HepG2 (cell line): ENCODE data around the gene MRPL38. TPM values are rescaled to one million over a fixed set of nuclear protein-coding genes. Genes with fewer than 3 reads are reported as not detected.

Source experiments
- ARHGAP35 ChIP-seq: sonication (generic); formaldehyde crosslinking; IDR thresholded peaks from 2 replicates; pipeline ENCODE4 v1.9.0; 2022; ENCODE audit warnings: mild to moderate bottlenecking, inconsistent platforms, moderate library complexity, missing genetic modification reagents, borderline replicate concordance
- ATF3 ChIP-seq: sonication (generic); formaldehyde crosslinking; IDR thresholded peaks from 2 replicates; pipeline ENCODE4 v1.4.0; 2020; ENCODE audit warnings: missing genetic modification reagents
- CHD4 ChIP-seq: fragments of 200-600 bp; sonication (generic); IDR thresholded peaks from 2 replicates; pipeline ENCODE4 v1.7.0; 2017; ENCODE audit warnings: mild to moderate bottlenecking, low read length, borderline replicate concordance
- EED ChIP-seq: sonication (generic); formaldehyde crosslinking; IDR thresholded peaks from 2 replicates; pipeline ENCODE4 v1.5.0; 2020; ENCODE audit warnings: mild to moderate bottlenecking, missing genetic modification reagents
- HCFC1 ChIP-seq: fragments of 150-350 bp; IDR thresholded peaks from 2 replicates; pipeline ENCODE4 v1.6.1; 2014; ENCODE audit warnings: low read depth, low read length
- MATR3 ChIP-seq: sonication (generic); formaldehyde crosslinking; IDR thresholded peaks from 2 replicates; pipeline ENCODE4 v1.4.0; 2020; ENCODE audit warnings: missing genetic modification reagents
- NKX3-1 ChIP-seq: sonication (generic); formaldehyde crosslinking; IDR thresholded peaks from 2 replicates; pipeline ENCODE4 v1.5.0; 2020; ENCODE audit warnings: missing genetic modification reagents
- PBX2 ChIP-seq: IDR thresholded peaks from 2 replicates; pipeline ENCODE4 v1.6.1; 2016; ENCODE audit warnings: control low read depth
- PHF21A ChIP-seq: sonication (generic); formaldehyde crosslinking; IDR thresholded peaks from 2 replicates; pipeline ENCODE4 v1.5.0; 2020; ENCODE audit warnings: mild to moderate bottlenecking, missing genetic modification reagents
- PHF5A ChIP-seq: IDR thresholded peaks from one replicate; pipeline ENCODE4 v1.6.1; 2018; ENCODE audit warnings: low read depth, missing genetic modification reagents; ENCODE audit not compliant: unreplicated experiment
- SOX6 ChIP-seq, 2 experiments: fragments of 450-650 bp in 1 of 2; sonication (generic) in 1 of 2; formaldehyde crosslinking in 1 of 2; IDR thresholded peaks; 2 replicates each; pipeline versions ENCODE4 v1.4.0 to v1.6.1; 2017 to 2020; ENCODE audit warnings: antibody characterized with exemption in 1 of 2, mild to moderate bottlenecking in 1 of 2, missing genetic modification reagents in 1 of 2
- SRSF4 ChIP-seq: fragments of 200-400 bp; formaldehyde crosslinking; IDR thresholded peaks from one replicate; pipeline ENCODE4 v1.6.1; 2018; ENCODE audit warnings: mild to moderate bottlenecking, low read depth, low read length, moderate library complexity; ENCODE audit not compliant: poor library complexity, severe bottlenecking
- SSRP1 ChIP-seq: IDR thresholded peaks from 2 replicates; pipeline ENCODE4 v1.6.1; 2016; ENCODE audit warnings: control low read depth
- TAF15 ChIP-seq: fragments of 200-400 bp; formaldehyde crosslinking; IDR thresholded peaks from one replicate; pipeline ENCODE4 v1.6.1; 2018; ENCODE audit warnings: mild to moderate bottlenecking, low read depth, low read length; ENCODE audit not compliant: poor library complexity, severe bottlenecking
- TGIF2 ChIP-seq: IDR thresholded peaks from 2 replicates; pipeline ENCODE4 v1.6.1; 2016; ENCODE audit warnings: control low read depth, missing compliant biosample characterization
- ZFP91 ChIP-seq: sonication (generic); formaldehyde crosslinking; IDR thresholded peaks from 2 replicates; pipeline ENCODE4 v1.9.0; 2022; ENCODE audit warnings: missing genetic modification reagents, mild to moderate bottlenecking, borderline replicate concordance
- ZNF280B ChIP-seq: sonication (generic); formaldehyde crosslinking; IDR thresholded peaks from 2 replicates; pipeline ENCODE4 v1.5.0; 2020; ENCODE audit warnings: missing genetic modification reagents, mild to moderate bottlenecking, borderline replicate concordance
- ZNF703 ChIP-seq: sonication (generic); formaldehyde crosslinking; IDR thresholded peaks from 2 replicates; pipeline ENCODE4 v1.5.1; 2020; ENCODE audit warnings: missing genetic modification reagents, mild to moderate bottlenecking, moderate library complexity, borderline replicate concordance
- ZNF704 ChIP-seq: sonication (generic); formaldehyde crosslinking; IDR thresholded peaks from 2 replicates; pipeline ENCODE4 v1.8.1; 2023; ENCODE audit warnings: mild to moderate bottlenecking, inconsistent platforms, moderate library complexity, missing genetic modification reagents, borderline replicate concordance
- ZNF747 ChIP-seq: sonication (generic); formaldehyde crosslinking; IDR thresholded peaks from 2 replicates; pipeline ENCODE4 v1.8.1; 2023; ENCODE audit warnings: missing genetic modification reagents, mild to moderate bottlenecking, borderline replicate concordance
- polyA plus RNA-seq, 8 experiments: library from polyadenylated mRNA; depleted of rRNA in 3 of 8; stranded (reverse) in 7 of 8; unstranded in 1 of 8; fragments of >200 nt; fragmentation: Illumina TruSeq in 4 of 8; extraction: Trizol in 4 of 8; gene quantifications; 2 replicates each; pipeline versions ENCODE4 v1.2.1 to v1.2.3, GENCODE V29; 2011 to 2016; ENCODE audit warnings: low read depth in 4 of 8, missing spikeins in 1 of 8, mixed read lengths in 1 of 8; ENCODE audit not compliant: insufficient read depth in 1 of 8
- total RNA-seq, 5 experiments: library from RNA; depleted of rRNA; stranded (reverse); fragments of >200 nt; fragmentation: Illumina TruSeq; extraction: Trizol; gene quantifications; 2 replicates each; pipeline ENCODE4 v1.2.3, GENCODE V29; 2016; ENCODE audit warnings: low read depth in 1 of 5

Gene MRPL38
- total and polyA plus RNA-seq, 2 of the 13 experiments (the other 11 are each of a cell fraction or from before 2014, with no cell fraction given) = 83.7 to 125 TPM

GRCh38 chr17:75904749-75905521, at the start of gene MRPL38 (continued):
- peak; percentile 88 for TF ChIP-seq ZNF280B (CRISPR knock-in tag)
- peak; percentile 98 for TF ChIP-seq PHF5A (CRISPR knock-in tag)
- no peak for TF ChIP-seq PBX2 (CRISPR knock-in tag)
- no peak for TF ChIP-seq SOX6 (IDR thresholded peaks at IDR 0.05)
- TF ChIP-seq SOX6 (CRISPR knock-in tag; IDR thresholded peaks at IDR 0.05) = peak; percentile 92
- peak; percentile 99 for TF ChIP-seq PHF21A (CRISPR knock-in tag)
- no peak for TF ChIP-seq ZNF703
- TF ChIP-seq EED = peak; percentile 22; the same call in 1 of the 2 replicates
- TF ChIP-seq ATF3 (CRISPR knock-in tag) = peak; percentile 59; the same call in 1 of the 2 replicates
- TF ChIP-seq HCFC1 = peak; percentile 55
- TF ChIP-seq MATR3 (CRISPR knock-in tag) = no peak
- TF ChIP-seq CHD4 = no peak
- TF ChIP-seq ARHGAP35 (CRISPR knock-in tag) = peak; percentile 98
- TF ChIP-seq TAF15 = no peak
- TF ChIP-seq SSRP1 (CRISPR knock-in tag) = peak; percentile 50; the same call in 1 of the 2 replicates
- TF ChIP-seq ZFP91 (CRISPR knock-in tag) = peak; percentile 98
- peak; percentile 60; the same call in 1 of the 2 replicates for TF ChIP-seq ZNF704 (CRISPR knock-in tag)
- TF ChIP-seq TGIF2 = peak; percentile 65
- TF ChIP-seq NKX3-1 (CRISPR knock-in tag) = peak; percentile 80; the same call in 1 of the 2 replicates
- TF ChIP-seq SRSF4 = no peak
- TF ChIP-seq ZNF747 (CRISPR knock-in tag) = peak; percentile 95; the same call in 1 of the 2 replicates
